Stimulated activated CD4-positive, alpha-beta T cell treated with anti-CD3 and anti-CD28 coated beads, Interleukin-4, amount 100 ng/mL, for 4 hours (primary cell): ENCODE data around the gene KNSTRN.

Source experiments
- DNase-seq, 2 experiments: peaks; one replicate each; pipeline ENCODE4 v3.0.0-alpha.2; 2020

The KNSTRN gene

GRCh38 chr15:40345867-40346578 lies 36.5 kb upstream of the KNSTRN start:
- no peak for DNase-seq

- DNase-seq: no peak
Observed at GRCh38 chr15:40346579-40347558, 35.7 kb upstream of the KNSTRN start.

DNA sequence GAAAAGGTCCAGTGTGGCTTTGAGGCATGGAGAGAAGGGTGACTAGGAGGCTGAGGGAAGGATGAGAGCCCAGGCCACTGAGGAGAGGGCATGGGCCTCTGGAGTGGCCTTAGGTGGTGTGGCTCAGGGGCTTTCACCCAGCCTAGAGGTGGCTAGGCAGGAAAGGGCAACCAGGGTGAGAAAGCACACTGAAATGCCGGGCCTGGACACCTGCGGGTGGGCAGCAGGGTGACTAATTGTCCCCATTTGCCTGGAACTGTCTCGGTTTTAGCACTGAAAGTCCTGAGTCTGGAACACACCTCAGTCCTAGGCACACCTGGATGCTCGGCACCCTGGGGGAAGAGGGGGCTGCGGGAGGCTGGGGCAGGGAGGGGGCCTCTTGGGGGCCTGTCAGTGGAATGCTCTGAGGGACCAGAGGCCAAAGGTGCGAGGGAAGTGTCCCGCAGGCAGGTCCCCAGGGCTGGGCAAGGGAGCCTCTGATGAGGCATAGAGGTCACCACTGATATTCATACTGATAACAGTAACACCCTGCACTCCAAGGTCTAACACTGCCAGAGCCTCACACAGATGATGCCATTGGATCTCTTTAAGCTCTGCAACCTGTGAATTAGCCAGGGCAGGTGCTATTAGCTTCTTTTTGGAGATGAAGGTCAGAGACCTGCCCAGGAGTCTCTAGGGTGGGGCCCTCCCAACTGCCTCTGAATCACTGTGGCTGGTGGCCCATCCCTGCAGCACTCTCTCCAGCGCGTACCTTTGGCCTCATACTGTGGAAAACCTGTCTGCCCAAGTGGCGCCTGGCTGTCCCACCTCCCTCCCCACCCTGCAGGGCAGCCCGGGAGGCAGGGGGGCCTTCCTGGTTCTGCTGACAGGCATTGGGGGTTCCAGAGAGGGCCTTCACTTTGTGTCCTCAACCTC lies 34.7 kb upstream of the KNSTRN start:
- no peak for DNase-seq

GRCh38 chr15:40348474-40348870 lies 34.0 kb upstream of the KNSTRN start:
- DNase-seq: no peak

DNA sequence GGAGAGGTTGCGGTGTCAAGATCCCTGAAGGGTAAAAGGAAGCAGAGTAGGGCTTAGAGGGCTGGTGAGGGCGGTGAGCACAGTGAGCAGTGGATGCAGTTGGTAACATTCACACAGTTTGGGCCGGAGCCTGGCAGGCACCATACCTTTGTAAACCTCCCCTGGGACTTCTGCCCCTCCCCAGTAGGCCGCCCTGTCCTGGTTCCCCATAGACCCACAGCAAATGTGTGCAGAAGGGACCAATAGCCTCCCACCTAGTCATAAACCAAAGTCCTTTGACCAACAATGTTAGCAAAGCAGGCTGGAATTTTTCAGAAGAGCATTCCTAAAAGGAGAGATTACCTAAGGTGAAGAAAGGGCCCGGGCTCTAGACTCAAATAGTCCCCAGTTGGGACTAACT lies 33.4 kb upstream of the KNSTRN start:
- DNase-seq: no peak

- DNase-seq: no peak
Observed at GRCh38 chr15:40352281-40352901, 30.1 kb upstream of the KNSTRN start.

DNA sequence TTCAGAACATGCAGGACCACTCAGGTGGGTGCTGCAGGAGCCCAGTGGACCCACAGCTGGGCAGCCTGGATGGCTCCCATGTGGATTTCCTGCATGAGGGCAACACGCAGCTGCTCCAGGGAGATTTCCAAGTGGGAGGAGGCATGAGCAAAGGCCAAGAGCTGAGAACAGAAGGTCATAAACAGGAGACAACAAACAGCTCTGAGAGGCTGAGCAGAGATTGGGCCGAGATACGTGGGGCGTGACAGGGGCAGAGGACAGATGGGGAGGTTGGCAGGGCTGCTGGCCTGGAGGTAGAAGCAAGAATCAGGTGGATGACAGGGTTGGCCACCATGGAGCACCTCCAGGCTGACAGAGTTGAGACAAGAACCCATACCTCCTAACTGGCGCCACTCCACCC lies 28.8 kb upstream of the KNSTRN start:
- DNase-seq: no peak

- no peak for DNase-seq
Observed at GRCh38 chr15:40354408-40355171, 27.9 kb upstream of the KNSTRN start.

DNA sequence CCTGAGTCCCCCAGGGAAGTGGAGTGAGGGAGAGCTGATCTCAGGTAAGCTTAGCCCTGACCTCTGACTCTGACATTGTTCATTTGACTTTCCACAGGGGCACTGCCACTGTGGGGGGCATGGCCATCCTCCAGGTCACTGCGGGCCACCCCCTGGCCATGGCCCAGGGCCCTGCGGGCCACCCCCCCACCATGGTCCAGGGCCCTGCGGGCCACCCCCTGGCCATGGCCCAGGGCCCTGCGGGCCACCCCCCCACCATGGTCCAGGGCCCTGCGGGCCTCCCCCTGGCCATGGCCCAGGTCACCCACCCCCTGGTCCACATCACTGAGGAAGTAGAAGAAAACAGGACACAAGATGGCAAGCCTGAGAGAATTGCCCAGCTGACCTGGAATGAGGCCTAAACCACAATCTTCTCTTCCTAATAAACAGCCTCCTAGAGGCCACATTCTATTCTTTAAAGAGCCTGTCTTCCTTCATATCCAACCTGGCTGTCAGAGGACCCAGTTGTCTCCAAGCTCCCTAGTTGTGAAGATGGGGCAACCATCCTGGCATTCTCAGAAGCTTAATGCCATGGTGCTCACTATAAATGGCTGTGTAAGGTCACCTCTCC lies 26.4 kb upstream of the KNSTRN start:
- no peak for DNase-seq

GRCh38 chr15:40357246-40357645 lies 25.3 kb upstream of the KNSTRN start:
- no peak for DNase-seq

GRCh38 chr15:40357723-40358470 lies 24.6 kb upstream of the KNSTRN start, which contains the start of gene DISP2:
TSS of gene DISP2 (plus strand) at chr15:40358219. CDS start at chr15:40358322, 103 bp downstream.
- peak; percentile 81 to 90 for DNase-seq

GRCh38 chr15:40358471-40359353 lies 23.8 kb upstream of the KNSTRN start:
- peak in 1 of 2 experiments; percentile 30 for DNase-seq

- DNase-seq: no peak
Observed at GRCh38 chr15:40360015-40360414, 22.5 kb upstream of the KNSTRN start.

- no peak for DNase-seq
Observed at GRCh38 chr15:40361640-40362039, 20.9 kb upstream of the KNSTRN start.

DNA sequence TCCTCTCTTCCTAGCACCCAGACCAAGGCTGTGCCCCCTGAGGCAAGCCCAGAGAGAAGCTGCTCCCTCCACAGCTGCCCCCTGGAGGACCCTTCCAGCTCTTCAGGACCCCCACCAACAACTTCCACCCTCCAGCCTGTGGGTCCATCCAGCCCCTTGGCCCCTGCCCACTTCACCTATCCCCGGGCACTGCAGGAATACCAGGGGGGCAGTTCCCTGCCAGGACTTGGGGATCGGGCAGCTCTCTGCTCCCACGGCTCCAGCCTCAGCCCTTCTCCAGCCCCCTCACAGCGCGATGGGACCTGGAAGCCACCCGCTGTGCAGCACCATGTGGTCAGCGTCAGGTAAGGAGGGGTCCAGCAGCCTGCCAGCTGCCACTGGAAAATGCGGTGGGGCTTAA lies 18.9 kb upstream of the KNSTRN start:
- no peak for DNase-seq

GRCh38 chr15:40364251-40364650 lies 18.3 kb upstream of the KNSTRN start:
- no peak for DNase-seq

GRCh38 chr15:40365016-40365415 lies 17.5 kb upstream of the KNSTRN start:
- DNase-seq: no peak

GRCh38 chr15:40365624-40366456 lies 16.7 kb upstream of the KNSTRN start:
- DNase-seq: no peak
